PFSK-1 (cell line): ENCODE measurements around the gene INO80C.
A peak's percentile ranks its signal among the peaks of the same experiment; 100 is the strongest.

Experiments used
- FOXP2 ChIP-seq: optimal IDR thresholded peaks from 2 replicates; pipeline ENCODE3; 2011; ENCODE audit warnings: borderline replicate concordance, control low read depth, inconsistent platforms; ENCODE audit not compliant: insufficient read depth; ENCODE audit errors: extremely low read length, extremely low read depth
- POLR2AphosphoS5 ChIP-seq: IDR thresholded peaks from 2 replicates; pipeline ENCODE4 v1.6.1; 2012; ENCODE audit warnings: low read depth, mild to moderate bottlenecking, control low read depth, low read length, moderate library complexity
- REST ChIP-seq, 2 experiments: IDR thresholded peaks; 2 replicates each; pipeline versions ENCODE4 v1.6.1 to v1.8.0; 2011 to 2012; ENCODE audit warnings: low read depth in 2 of 2, low read length in 2 of 2, control low read depth in 1 of 2, inconsistent platforms in 1 of 2, mild to moderate bottlenecking in 1 of 2, moderate library complexity in 1 of 2; ENCODE audit not compliant: insufficient read depth in 1 of 2
- SIN3A ChIP-seq: IDR thresholded peaks from 2 replicates; pipeline ENCODE4 v1.6.1; 2012; ENCODE audit warnings: mild to moderate bottlenecking, low read length, moderate library complexity, borderline replicate concordance; ENCODE audit not compliant: insufficient read depth
- TAF1 ChIP-seq: IDR thresholded peaks from 2 replicates; pipeline ENCODE4 v1.6.1; 2012; ENCODE audit warnings: low read length, control low read depth, borderline replicate concordance; ENCODE audit not compliant: insufficient read depth

INO80C gene

GRCh38 chr18:35490894-35491699, 6.7 kb downstream of the INO80C start:
- no peak for TF ChIP-seq SIN3A
- no peak for TF ChIP-seq FOXP2
- no peak for TF ChIP-seq TAF1
- no peak for TF ChIP-seq POLR2AphosphoS5
- TF ChIP-seq REST (IDR thresholded peaks at IDR 0.05; ENCODE audit: insufficient read depth in 1 of 2, low read depth in 2 of 2, low read length in 2 of 2), result no peak

DNA sequence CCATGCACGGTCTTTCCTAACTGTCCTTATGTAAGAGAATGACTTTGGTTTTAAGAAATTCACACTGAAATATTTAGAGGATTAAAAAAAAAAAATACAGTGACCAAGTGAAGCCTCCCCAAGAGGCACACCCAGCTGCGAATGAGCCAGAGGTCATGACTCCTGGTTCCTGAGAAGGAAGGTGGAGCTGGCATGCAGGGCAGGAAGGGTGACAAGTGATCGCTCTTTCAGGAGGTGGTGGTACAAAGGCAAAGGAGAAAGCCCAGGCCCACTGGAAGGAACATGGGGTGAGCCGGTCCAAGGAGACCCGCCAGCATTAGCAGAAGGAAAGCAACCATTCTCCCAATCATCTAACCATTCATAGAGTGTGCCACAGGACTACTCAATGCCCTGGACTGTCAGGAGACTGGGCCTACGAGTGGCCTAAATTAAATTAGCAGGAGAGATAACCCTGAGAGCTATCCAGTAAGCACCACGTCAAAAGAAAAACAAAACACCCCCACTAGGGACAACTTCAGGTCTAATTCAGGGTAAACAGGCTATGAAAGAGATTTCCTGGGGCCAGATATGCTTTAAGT, 7.8 kb downstream of the INO80C start:
- TF ChIP-seq REST (IDR thresholded peaks at IDR 0.05; ENCODE audit: insufficient read depth in 1 of 2, low read depth in 2 of 2, low read length in 2 of 2) (0 out of 4 replicates have a peak, but pooled peaks of 1 of the 2 experiments have one; percentile 13), FOXP2 (no peak), SIN3A (no peak), POLR2AphosphoS5 (no peak), TAF1 (no peak)

DNA sequence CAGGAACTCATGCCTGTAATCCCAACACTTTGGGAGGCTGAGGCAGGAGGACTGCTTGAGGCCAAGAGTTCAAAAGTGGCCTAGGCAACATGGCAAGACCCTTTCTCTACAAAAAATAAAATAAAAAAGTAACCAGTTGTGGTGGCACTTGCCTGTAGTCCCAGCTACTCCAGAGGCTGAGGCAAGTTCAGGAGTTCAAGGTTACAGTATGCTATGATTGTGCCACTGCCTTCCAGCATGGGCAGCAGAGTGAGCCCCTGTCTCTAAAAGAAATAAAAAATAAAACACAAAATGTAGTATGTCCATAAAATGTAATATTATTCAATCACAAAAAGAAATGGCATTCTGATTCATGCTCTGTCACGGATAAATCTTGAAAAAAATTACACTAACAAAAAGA, 11.9 kb downstream of the INO80C start:
- TF ChIP-seq TAF1, result no peak
- TF ChIP-seq POLR2AphosphoS5, result no peak
- TF ChIP-seq SIN3A, result no peak
- no peak for TF ChIP-seq REST (IDR thresholded peaks at IDR 0.05; ENCODE audit: insufficient read depth in 1 of 2, low read depth in 2 of 2, low read length in 2 of 2)
- TF ChIP-seq FOXP2, result no peak

DNA sequence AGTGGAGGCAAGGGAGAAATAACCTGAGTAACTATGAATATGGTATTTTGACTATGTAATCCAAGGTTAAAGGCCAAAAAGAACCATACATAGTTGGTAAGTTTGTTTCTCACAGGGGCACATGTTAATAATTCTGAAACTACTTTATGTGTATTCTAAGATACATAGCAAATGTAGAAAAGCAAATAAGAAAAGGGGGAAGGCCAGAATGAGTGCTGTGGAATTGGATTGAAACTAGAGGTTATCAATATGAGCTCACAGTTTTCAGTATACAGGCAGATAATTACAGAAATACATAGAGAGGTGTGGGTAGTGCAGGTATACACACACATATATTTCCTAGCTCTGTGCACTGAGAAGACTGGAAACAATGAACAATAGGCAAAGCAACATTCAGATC, 13.7 kb downstream of the INO80C start:
- no peak for TF ChIP-seq REST (IDR thresholded peaks at IDR 0.05; ENCODE audit: insufficient read depth in 1 of 2, low read depth in 2 of 2, low read length in 2 of 2)
- TF ChIP-seq POLR2AphosphoS5, result no peak
- no peak for TF ChIP-seq FOXP2
- no peak for TF ChIP-seq TAF1
- no peak for TF ChIP-seq SIN3A
